Mucosa of gallbladder (tissue), 1 donor: ENCODE measurements around the gene CDH4. TPM values are rescaled to one million over a fixed set of nuclear protein-coding genes. Genes with fewer than 3 reads are reported as not detected.

Experiments used
- DNase-seq: peaks from one replicate; pipeline ENCODE4 v3.0.0-alpha.2; 2020; ENCODE audit warnings: low spot score
- total RNA-seq: library from RNA; stranded (reverse); gene quantifications from one replicate; pipeline ENCODE4 v1.2.1, GENCODE V29; 2021
- donor health status: DM: no; HTN: no; CAD: no.

Gene CDH4
- total RNA-seq, 1 donor from 2014 or later = 3.5 TPM

DNA sequence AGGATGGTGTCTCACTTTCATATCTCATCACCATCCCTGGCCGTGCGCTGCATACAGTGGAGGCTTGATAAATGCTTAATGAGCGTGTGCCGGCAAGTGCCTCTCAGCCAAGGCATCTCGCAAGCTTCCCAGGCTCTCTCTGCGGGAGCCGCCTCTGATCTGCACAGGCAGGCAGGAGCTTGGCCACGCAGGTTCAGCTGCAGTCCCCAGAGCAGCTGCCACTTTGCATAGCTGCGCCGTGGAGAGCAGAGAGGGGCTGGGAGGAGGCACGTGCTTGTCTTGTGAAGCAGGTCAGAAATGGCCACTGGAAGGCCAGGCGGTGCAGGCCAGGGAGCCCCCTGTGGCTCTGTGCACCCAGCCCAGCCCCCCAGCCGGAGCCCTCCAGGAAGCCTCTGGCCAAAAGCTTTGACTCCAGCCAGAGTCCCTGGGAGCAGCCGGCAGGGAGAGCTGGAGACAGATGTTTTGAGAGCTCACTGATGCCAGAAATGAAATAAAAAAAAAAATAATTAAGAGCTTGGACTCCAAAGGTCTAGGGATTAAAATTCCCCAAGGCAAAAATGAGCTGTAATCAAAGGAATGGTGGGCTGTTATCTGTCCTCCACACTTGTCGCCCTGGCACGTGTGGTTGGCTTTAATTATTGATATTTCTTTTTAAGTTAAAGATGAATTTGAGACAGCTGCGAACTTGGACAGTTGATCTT, 377.0 kb downstream of the CDH4 start:
- DNase-seq = no peak

DNA sequence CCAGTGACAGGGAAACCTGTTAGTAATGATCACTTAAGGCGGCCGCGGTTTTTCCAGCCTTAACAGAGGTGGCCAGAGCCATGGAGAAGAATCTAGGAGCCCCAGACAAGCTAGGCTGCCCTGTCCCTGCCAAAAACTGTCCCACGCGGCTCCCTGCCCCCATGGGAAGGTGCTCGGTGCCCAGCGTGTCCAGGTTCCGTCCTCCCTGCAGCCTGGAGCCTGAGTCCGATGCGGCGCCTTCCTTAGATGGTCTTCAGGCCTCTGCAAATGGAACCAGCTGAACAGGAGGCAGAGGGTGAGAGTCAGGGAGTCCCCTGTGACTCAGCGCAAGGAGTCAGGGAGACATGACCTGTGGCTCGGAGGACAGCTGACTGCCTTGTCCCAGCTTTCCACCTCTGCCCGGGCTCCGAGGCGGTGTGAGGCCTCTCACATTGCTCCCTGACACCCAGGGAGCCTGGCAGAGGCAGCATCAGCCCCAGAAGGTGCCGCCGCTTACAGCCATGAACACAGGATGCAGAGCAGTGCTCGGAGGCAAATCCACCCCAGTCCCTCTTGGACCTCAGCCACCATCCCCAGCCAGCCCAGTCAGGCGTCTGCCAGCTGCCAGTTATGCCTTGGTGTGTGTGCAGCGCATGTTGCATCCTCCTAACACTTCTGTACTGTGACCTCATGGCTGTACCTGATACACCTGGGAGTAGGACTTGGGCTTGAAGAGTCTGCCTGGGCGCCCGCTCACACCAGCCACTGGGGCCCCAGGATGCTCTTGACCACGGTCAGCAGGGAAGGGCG, 377.7 kb downstream of the CDH4 start:
- no peak for DNase-seq

DNA sequence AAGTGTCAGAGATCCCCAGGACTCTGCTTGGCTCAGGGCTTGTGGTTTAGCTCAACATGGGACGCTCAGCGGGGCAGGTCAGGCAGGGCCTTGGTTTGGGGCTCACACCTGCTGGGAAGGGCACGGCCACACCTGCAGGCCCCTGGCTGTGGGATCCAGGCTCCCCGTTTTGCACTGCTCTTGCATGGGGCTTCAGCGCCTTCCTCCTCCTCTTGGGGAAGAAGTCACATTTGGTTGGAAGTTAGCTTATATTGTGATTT, 378.3 kb downstream of the CDH4 start:
- DNase-seq = no peak

DNA sequence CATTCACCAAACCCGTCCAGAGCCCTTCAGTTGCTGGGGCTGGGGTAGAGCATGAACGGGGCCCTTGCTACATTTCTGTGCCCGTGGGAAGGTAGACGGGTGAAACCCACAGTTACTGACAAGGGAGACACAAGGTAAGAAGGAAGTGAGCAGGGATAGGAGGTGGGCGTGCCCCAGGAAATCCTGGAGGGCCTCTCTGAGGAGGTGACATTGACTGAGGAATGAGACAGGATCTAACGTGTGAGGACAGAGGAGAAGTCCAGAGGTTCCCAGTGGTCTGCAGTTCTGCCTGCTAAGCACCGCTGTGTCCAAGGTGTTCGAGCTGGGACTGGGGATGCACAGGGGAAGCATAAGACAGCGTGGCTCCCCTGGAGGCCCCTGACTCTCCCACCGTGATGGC, 378.8 kb downstream of the CDH4 start:
- DNase-seq = no peak

DNA sequence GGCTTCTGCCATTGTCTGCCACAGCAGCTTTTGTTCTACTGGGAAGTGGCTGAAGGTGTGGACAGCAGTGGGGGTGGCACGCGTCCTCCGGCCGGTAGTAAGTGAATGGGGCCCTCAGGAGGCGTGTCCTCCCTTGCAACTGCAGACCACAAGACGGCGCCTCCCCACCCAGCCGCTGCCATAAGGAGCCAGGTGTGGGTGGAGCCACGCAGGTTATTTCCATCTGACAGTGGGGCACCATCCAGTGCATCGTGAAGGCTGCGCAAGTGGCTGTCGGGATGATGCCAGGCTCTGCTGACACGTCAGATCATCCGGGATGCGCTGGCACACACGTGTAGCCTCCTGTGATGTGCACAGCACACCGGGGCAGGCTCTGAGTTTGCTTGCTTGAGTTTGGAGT, 379.7 kb downstream of the CDH4 start:
- DNase-seq = no peak

DNA sequence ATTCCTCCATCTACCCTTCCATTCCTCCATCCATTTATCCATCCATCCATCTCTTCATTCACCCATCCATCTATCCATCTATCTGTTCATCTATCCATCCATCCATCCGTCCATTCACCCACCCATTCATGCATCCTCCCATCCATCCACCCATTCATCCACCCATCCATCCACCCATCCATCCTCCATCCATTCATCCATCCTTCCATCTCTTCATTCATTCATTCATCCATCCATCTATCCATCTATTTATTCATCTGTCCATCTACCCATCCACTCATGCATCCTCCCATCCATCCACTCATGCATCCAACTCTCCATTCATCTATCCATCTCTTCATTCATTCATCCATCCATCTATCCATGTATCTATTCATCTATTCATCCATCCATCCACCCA, 380.9 kb downstream of the CDH4 start:
- no peak for DNase-seq

DNA sequence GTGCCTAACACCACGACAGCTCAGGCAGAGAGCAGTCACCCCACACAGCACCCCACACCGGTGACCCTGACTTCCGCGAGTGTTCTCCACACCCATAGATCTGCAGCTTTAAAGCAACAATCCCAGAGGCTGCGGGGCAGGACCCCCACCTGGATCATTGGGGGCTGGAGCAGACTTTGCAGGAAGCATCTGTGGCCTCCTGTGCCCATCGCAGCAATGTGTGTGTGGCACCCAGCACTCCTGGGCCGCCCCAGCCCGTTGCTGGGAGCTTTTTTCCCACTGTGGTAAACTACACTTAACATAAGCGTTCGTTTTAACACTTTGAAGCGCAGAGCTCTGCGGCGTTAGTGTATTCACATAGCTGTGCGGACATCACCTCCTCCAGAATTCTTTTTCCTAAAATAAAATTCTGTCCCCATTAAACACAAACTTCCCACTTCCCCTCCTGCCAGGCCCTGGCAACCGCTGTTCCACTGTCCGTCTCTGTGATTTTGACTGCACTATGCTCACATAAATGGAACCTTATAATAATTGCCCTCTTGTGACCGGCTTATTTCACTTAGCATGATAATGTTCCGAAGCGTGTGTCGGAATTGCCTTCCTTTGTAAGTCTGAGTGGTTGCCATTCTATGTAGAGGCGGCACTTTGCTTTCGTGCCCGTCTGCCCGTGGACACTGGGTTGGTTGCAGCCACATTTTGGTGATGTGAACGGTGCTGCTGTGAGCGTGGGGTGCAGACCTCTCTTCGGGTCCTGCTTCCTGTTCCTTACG, 382.5 kb downstream of the CDH4 start:
- no peak for DNase-seq

DNA sequence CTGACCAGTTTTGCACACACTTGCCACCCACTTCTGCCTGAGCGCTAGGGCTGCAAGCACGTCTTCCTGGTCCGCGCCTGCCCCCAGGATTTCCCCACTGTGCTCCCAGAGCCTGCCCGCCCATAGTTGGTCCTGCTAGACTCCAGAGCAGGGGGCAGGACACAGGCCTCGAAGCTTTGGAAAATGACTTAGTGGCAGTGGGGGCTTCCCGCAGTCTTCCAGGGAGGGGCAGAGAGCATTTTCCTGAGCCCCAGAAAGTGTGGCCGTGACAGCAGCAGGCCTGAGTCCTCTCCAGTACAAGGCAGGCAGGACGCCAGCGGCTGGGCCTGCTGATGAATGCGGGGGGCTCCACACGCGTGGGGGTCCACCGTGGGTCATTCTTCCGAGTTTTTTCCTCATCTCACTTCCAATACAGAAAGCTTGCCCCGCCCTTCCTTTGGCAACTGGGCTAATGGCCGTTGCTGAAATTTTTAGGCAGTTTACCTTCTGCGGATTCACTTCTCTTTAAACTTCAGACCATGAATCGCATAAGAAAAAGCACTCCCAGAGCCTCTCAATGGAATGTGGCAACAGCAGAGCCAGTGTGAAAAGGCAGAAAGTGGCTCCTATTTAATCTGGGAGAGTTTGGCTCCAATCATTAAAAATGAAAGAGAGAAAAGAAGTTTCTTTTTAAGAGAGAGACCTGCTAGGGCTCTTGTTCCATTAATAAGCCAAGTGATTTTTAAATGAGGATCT, 383.8 kb downstream of the CDH4 start:
- DNase-seq = no peak

DNA sequence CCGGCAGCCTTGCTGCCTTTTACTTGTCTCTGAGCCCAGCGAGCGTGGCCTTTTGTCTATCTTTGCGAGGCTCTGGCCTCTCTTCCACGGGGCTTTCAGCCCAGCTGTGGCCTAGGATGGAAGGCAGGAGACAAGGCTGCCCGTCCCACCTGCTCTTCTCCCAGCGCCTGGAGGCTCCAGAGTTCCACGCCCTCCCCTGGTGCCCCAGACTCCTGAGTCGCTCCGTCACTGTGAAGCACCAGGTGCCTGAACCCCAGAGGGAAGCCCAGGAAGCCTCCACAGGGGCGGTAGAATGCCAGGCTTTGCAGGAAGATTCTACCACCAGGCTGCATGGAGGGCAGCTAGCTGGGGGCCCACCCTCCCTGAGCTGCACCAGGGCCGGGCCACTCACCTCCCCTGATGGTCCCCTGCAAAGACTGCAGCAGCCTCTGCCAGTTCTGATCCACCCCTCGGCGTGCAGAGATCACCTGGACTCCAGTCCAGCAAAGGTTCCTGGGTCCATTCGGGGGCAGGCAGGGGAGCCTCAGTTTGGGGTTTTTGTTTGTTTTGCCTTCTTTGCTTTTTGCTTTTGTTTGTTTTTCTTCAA, 384.6 kb downstream of the CDH4 start:
- no peak for DNase-seq

DNA sequence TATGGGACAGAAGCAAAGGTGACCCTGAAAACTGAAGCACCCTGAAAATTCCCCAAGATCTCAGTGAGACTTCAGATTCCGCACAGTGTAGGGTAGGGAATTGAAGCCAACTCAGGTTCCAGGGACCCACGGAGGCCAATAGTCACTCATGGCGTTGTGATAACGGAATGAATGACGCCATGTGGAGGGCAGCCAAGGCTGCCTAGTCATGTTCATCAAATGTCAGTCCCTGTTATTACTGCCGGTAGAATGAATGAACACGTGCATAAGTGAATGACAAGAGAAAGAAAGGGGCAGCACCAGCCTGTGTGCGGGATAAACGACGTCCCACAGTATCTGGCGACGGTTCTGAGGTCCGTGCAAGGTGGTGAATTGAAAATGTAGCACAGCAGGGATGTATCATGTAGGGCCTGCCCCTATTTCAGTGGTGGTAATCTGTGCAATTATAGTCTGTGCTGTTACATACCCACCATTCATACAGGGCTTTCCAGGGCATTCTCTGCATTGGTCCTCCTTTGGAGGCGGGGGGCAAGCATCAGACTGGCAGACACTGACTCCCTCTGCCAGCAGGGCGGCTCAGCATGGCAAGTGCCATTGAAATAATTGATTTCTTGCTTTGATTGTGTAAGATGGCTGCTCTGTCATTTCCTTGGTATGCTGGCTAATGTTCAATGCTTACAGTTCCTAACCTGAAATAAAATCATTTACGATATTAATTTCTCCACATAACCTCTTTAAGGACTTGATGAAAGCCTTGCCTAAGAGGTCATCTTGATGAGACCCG, 386.9 kb downstream of the CDH4 start:
- no peak for DNase-seq

DNA sequence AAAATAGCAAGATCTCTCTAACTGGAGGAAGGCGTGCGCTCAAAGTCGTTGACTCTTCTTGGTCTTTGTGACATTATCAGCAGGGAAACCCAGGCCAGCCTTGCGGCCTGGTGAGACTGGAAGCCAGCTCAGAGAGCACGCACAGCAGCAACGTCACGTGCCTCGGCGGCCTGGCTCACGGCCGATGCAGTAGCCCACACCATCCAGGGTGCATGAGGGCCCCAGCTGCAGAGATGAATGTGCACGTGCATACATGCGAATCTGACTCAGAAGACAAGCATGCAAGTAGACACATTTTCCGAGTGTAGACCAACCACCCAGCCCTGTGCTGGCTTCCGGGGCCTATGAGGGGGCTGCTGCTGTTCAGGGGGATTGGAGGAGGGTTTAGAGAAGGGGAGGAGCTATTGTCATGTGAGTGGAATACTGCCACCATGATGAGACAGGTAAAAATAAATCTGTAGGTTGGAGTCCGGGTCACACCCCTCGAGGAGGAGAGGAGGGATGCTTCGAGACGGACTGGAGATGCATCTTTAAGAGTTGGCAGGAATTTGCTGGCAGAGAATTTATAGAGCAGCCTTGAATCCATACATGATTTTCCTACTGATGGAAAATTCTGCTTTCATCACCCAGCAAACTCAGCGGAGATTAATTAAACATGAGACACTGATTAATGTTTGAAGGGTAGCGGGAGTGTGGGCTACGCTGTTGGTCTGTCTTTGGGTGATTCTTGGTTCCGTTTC, 388.2 kb downstream of the CDH4 start:
- no peak for DNase-seq

DNA sequence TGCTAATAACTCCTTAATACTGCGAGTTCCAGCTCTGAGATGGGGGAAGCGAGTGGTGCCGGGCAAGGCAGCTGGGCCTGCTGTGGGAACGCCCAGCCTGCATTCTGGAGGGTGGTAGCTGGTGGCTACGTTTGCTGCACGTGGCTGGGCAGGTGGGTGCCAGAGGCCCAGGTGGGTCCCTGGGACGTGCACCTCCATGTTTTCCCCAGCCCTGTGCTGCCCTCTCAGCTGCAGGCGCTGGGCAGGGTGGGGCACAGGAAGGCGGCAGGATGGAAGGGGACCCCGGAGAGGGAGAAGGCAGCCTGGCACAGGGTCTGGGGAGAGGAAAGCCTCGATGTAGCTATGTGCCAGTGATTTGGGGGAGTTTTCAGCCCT, 388.8 kb downstream of the CDH4 start:
- DNase-seq = no peak

DNA sequence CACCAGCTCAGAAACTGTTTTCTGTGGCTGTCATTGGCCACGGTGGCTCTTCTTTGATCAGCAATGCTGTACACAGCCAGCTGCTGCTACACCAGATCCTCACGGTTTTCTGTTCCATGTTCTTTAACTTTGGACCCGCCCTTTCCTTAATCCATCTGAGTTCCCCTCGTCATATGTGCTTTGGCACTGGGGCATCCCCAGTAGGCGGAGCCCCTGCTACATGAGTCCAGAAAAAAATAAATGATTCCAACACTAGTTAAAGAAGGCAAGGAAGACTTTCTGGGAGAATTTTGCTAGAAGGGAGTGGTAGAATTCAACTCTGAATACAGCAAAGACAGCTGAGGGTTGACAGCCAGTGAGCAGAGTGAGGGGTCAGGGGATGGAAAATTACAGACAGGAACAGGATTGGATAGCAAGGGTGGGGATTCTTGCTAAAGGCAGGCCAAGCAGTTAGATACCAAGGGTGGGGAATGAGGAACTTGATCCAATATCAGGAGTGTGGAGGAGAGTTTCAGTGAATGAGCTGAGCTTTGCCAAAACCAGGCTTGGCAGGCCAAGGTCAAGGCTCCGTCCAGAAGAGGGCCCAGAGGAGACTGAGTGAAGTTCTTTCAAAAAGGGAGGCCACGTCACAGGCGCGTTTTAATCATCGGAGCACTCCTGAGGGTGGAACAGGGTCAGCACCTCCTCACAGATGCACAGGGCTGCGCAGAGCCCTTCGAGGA, 391.8 kb downstream of the CDH4 start:
- no peak for DNase-seq

DNA sequence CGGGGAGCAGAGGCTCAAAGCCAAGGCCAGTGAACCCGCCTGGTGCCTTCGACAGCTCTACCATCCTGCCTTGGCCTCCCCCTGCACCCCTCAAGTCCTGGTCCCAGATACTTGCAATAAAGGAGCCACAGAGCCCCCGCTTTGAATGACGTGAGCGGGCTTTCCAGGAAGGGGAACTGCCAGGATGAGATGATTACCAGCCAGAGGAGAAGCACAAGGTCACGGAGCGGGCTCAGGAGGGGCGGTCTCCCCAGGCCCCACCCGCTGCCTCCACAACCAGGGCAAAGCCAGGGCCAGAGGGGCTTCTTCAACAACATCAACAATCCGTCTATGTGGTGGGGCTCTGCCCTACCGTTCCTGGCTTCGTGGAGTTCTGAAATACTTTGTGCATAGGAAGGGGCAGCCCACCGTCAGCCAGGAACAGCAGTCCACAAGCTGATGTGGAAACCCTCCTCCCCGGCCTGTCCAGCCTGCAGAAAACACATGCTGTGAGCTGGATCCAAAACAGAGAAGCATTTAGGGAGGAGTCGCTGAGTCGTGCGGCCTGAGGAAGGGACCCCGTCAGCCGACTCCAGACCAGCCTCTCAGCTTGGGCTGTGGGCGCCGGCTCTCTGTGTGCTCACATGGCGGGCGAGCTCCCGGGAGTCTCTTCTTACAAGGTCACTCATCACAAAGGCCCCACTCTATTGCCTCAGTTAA, 392.5 kb downstream of the CDH4 start:
- no peak for DNase-seq

DNA sequence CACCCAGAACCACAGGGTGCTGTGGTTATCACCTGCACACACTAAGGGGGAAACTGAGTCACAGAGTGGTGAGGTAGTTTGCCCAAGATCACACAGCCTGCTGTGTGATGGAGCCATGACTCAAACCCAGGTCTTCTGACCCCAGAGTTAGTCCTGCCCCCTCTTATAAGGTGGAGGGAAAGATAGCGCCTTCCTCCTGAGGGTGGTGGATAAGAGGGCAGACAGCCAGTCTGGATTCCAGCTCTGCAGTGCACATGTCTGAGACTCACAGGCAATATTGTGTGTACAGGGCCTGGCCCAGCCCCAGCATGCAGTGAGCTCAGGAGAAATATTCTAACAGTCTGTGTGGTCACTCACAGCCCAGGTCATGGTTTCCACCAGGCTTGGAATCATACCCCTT, 393.7 kb downstream of the CDH4 start:
- no peak for DNase-seq

DNA sequence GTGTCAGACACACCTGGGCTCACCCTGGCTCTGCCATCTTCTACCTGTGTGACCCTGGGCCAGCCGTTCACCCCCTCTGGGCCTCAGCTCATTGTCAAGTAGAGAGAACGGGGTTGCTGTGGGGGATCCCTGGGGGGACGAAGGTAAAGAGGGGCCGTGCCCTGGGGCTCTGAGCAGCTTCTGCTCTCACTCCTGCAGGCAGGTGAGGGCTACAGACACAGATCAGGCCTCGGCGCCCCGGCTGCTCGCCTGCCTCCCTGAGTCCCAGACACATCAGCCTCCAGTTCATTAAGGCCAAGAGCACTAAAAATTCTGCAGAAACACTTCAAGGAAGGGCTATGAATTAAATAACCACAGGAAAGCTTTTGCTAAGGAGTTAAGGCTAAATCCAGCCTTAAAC, 394.4 kb downstream of the CDH4 start:
- no peak for DNase-seq

DNA sequence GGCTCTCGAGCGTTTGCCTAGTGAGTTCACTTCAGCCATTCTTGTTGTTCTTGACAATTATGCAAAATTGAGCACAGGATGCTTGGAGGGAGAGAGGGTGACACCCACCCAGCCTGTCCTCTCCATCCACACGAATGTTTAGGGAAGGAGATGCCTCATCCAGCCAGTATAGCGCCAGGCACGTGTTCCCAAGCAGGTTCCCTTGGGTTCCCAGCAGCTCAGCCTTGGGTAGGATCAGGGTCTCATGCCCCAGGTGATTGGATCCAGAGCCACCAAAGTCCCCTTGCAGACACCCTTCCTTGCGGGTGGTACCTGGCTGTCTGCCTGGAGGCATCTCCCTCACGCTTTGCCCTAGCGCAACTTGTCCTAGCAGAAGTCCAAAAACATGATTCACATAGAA, 394.9 kb downstream of the CDH4 start:
- DNase-seq = no peak

DNA sequence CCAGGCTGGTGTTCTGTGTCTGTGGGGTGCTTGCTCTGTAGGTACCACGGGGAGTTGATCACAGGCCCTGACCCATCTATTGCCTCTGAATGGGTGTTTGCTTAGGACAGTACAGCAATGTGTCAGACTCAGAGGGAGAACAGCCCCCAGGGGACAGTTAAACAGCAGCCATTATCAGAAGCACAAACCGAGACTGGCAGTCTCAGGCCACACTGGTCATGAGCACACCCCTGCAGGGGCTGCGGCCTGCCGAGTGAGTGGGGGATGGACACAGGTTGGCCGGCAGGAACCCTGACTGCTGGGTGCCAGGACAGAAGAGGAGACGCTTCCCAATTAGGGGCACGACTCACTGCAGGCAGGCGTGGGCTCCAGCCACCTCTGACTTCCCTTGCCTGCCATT, 395.6 kb downstream of the CDH4 start:
- DNase-seq = no peak
